VCaP (cell line): ENCODE data around the gene KIF12.

ENCODE experiments used
- H3K27ac ChIP-seq: fragments of 450-650 bp; 2 replicates; pipeline ENCODE4 v1.5.1; 2017
- TF ChIP-seq, protein P1 (sequence below): fragments of 450-650 bp; conservative IDR thresholded peaks from 2 replicates; pipeline ENCODE4 v1.5.1; 2017; ENCODE audit warnings: mild to moderate bottlenecking, moderate library complexity

KIF12 gene

DNA sequence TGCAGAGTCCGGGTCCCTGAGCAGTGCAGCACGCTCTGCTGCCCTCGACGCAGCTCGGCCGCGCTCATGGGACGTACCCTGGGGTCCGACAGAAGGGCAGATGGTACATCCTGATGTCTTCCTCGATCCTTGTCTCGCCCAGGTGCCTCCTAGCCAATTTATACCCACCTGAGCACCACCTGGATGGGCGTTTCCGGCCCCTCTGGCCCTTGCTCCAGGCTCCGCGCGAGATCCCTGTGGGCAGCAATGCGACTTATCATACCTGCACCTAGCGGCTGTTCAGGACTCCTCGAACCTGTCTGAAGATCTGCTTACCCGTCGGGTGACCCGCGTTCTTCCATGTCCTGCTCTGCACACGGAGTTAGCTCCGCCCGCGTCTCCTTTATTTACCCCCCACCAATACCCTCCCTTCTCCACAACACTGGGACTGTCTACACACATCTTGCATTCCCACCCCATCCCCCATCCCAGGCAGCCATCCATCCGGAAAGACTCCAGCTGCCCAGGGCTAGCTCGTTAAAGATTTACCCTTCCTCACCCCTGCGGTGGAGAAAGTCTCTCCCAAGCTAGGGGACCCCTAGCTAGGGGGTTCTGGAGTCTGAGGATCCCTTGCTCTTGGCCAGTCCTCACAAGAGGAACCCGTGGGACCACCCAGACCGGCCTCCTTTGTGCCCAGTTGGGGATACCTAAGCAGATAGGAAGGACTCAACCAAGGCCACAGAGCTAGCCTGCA is at the start of gene KIF12:
KIF12 (minus strand) TSS at position 357 of the 733 bp plus-strand sequence; CDS start at position 341, 16 bp downstream.
- peak within 1 kb of the TSS; percentile 83 for H3K27ac ChIP-seq
- TF ChIP-seq, protein P1, sequence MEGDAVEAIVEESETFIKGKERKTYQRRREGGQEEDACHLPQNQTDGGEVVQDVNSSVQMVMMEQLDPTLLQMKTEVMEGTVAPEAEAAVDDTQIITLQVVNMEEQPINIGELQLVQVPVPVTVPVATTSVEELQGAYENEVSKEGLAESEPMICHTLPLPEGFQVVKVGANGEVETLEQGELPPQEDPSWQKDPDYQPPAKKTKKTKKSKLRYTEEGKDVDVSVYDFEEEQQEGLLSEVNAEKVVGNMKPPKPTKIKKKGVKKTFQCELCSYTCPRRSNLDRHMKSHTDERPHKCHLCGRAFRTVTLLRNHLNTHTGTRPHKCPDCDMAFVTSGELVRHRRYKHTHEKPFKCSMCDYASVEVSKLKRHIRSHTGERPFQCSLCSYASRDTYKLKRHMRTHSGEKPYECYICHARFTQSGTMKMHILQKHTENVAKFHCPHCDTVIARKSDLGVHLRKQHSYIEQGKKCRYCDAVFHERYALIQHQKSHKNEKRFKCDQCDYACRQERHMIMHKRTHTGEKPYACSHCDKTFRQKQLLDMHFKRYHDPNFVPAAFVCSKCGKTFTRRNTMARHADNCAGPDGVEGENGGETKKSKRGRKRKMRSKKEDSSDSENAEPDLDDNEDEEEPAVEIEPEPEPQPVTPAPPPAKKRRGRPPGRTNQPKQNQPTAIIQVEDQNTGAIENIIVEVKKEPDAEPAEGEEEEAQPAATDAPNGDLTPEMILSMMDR: no peak

DNA sequence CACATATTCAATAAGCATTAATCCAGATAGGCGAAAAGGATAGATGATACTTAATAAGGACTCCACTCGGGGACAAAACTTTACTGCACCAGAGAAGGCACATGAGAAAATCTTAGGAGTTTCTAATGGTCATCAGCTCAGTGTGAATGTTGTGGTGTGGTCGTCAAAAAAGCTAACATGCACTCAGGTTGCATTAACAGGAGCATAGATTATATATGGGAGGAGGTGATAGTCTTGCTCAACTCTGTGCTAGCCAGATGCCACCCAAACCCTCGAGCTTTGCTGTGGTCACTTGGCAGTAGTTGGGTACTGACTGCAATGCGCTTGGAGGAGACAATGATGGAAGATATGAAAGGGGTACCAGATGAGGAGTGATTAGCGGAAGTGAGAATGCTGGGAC is 47.6 kb upstream of the KIF12 start:
- H3K27ac ChIP-seq: no peak overlapping the region
- TF ChIP-seq, protein P1: no peak

DNA sequence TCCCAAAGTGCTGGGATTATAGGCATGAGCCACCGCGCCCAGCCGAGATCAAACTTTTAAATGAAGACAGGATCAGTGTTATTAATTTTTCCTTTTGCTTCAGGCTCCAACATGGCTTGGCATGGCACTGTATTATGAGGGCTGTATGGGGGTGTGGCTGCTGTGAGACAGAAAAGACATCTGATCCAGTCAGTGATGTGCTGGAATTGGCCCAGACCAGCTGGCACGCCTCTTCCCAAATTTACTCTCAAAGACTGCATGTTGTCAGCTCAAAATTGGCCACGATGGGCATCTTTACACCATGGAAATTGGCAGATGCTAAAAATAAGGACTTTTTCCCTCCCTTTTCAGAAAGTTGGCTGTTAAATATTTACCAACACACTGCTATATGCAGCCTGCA is 44.1 kb upstream of the KIF12 start:
- TF ChIP-seq, protein P1: no peak

DNA sequence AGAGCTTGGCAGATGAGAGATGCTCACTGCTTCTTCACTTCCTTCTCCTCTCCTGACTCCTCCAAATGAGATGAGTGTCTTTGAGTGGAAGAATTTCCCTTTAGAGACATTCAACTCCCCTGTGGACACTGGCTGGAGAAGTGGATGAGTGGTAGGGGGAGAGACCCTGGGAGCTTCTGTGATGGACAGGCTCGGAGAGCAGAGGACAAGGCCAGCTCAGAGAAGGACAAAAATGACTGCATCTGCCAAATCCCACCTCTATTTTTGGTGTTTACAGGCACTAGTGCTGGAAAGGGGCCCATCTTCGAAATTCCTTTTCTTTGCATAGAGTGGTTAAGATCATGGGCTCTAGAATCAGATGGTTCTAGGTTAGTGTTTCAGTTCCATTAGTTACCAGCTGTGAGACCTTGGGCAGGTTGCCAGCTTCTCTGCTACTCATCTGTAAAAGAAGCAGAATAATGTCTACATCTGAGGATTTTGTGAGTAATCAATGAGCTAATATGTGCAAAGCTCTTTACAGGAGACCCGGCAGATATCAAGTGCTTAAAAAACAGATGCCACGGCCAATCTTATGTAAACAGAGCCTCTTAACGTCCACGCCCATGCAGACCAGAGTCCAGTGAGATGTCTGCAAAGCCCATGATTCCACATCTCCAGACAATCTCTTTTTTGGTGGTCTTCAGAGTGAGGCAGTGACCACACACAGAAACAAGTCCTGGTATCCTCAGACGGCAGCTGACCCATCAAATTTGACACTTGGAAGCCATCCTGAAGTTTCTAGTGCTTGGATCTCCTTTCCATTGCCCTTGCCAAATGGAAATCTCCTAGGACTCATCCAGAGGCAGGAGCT is 42.7 kb upstream of the KIF12 start:
- no peak overlapping the region for H3K27ac ChIP-seq
- TF ChIP-seq, protein P1: no peak

More for the DNA sequence above, 44.1 kb upstream of the KIF12 start:
- no peak overlapping the region for H3K27ac ChIP-seq

DNA sequence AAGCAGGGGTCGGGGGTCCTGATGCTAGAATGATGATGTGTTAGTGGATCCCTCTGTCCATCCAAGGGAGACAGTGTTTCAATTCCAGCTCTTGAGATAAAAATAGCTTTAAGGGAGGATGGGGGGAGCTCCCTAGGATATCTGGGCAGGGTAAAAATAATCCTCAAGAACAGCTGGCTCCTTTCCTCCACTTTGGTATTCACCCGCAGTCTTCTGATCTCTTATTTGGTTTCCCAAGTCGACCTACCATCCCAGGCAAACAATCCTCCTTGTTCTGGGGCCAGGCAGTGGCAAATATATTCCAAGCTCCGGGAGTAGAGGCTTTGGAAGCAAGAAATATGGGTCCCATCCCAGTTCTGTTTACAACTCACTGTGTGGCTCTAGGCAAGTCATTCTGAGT is 41.8 kb upstream of the KIF12 start:
- no peak overlapping the region for H3K27ac ChIP-seq
- TF ChIP-seq, protein P1: no peak

DNA sequence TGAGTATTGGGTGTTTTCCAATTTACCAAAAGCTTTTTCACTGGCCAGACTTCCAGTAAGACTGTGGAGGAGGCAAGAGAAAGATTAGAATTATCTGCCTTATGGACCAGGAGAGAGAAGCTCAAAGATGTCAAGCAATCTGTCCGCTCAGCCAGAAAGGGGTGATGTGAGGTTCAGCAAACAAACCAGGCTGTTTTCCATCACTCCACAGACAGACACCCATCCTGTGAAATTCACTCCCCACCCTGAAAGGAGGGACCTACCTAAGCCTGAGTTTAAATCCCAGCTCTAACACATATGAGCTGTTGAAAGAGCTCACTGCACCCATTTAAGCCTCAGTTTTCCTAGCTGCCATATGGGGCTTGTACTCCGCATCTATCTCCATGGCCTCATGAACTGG is 41.3 kb upstream of the KIF12 start:
- H3K27ac ChIP-seq: no peak overlapping the region
- TF ChIP-seq, protein P1: no peak

DNA sequence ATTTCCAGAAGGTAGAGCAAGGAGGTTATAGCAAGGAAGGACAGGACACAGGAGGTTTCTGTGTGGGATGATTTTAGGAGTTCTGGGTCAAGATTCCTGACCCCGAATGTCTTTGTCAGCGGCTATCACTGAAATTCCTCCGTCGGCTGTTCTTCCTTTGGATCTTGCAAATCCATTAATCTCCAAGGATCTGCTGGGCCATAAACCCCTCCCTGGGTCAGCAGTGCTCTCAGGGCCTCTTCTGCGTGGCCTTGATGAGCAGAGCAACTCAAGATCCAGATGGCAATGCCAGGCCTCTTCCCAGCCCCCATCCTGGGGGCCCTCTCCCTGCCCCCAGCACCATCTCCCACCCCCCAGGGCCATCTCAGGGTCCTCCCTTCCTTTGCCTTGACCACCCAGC is 40.0 kb upstream of the KIF12 start:
- H3K27ac ChIP-seq: no peak overlapping the region
- TF ChIP-seq, protein P1: no peak
